Stimulated activated CD4-positive, alpha-beta T cell treated with anti-CD3 and anti-CD28 coated beads, Interleukin-15, amount 100 ng/mL, for 24 hours (primary cell): Measurements from ENCODE around the gene GARIN5B.
"Not testable (repeated sequence)": the region's sequence is repeated elsewhere in the genome, so short reads cannot be mapped to it uniquely, and the experiment has no call there.

Experiments used
- DNase-seq: peaks from one replicate; pipeline ENCODE4 v3.0.0-alpha.2; 2020

Gene GARIN5B

DNA sequence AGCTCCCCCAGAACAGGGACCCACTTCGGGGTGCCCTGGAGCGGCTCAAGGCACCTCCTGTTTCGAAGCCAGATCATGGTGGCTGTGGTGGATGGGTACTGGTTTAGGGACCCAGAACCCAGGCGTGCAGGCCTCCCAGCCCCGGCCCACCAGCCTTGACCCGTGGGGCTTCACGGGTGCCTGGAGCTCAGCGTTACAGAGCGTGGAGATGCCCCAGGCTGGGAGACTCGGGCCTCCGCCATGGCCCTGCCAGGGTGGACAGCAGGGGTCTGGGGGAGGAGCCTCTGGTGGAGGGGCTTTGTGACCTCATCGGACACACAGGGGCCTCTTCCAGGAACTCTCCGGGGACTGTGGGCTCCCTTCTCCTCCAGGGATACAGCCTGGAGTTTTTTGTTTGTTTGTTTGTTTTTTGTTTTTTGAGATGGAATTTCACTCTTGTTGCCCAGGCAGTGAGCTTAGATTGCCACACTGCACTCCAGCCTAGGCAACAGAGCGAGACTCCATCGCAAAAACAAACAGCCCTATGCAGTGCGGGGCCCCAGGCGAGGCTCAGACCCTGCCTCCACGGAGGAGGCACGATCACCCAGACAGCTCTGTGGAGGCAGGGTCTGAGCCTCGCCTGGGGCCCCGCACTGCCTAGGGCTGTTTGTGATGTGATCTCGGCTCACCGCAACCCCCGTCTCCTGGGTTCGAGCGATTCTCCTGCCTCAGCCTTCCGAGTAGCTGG, at the start of gene GARIN5B:
TSS of gene GARIN5B (minus strand) at position 271 of the 727 bp plus-strand sequence. CDS start at position 77, 194 bp downstream.
- no peak for DNase-seq

DNA sequence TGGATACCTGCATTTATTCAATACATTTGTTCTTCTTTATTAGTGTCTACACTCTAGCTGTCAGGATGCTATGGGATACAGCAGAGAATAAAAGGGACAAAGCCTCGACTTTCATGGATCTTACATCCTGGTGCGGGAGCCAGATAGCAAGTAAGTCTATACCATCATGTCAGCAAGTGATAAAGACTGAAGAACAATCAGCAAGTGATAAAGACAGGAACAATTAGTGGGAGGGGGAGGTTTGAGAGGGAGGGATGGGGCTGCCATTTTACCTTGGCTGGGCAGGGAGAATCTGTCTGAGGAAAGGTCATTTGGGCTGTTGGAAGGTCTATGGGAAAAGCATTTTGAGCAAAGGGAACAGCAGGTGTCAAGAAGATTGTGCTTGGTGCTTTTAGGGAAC, 47.1 kb upstream of the GARIN5B start:
- no peak for DNase-seq

DNA sequence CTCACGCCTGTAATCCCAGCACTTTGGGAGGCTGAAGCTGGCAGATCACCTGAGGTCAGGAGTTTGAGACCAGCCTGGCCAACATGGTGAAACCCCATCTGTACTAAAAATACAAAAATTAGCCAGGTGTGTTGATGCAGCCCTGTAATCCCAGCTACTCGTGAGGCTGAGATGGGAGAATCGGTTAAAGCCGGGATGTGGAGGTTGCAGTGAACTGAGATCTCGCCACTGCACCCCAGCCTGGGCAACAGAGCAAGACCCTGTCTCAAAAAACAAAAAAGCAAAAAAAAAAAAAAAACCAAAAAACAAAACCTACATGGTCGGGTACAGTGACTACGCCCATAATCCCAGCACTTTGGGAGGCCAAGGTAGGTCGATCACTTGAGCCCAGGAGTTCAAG, 46.1 kb upstream of the GARIN5B start:
- not testable (repeated sequence) for DNase-seq

DNA sequence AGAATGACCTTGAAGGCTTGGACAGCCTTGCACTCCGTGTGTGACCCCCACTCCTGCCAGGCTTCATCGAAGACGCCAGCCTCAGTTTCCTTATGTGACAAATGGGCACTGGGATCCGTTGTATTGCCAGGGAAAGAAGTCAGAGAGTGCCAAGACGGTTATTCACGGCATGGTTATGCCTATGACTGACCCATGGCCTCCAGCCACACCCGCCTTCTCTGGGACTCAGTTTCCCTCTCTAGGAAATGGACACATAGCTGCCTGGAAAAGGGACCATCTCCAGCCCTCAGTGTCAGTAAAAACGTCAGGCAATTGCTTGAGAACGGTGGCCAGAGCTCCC, 45.4 kb upstream of the GARIN5B start:
- DNase-seq: no peak

DNA sequence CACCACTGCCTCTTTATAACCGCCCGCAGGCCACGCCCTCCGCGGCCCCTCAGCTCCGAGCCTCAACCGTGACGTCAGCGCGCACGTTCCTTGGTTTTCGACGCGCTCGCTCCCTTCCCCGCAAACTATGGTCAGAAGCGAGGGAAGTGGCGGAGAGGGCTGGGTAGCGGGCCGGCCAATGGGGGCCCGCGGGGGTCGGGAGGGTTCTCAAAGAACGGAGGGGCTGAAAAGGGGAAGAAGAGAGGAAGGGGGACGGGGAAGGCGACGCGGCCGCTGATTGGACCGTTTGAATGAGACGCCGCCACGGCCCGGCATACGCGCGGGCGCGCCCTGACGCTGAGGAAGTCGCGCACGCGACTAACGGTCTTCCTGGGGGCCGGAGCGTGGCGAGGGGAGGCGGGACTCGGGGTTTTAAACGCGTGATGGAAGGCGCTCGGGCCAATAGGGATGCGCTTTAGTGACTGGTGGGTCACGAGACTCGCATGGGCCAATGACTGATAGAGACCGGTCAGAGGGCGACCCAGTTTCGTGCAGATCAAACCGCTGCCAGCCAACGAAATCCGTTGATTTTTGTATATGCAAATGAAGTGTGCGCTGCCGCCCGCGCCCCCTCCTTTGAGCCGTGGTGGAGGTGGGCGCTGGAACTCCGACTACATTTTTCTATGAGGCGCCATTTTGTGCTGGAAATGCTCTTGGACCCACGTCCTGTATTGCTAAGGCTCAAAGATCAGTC, 44.9 kb upstream of the GARIN5B start:
- peak; percentile 97 for DNase-seq

DNA sequence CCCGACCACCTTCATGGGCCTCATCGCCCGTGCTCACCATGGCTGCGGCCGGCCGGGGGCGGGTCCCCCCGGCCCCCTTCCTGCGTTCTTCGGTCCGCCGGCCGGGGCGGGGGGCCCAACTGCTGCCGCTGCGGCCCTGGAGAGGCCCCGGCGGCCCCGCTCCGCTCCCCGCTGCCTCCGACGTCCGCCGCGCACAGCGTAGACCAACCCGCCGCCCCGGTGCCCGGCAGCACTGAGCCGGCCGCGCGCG, 44.4 kb upstream of the GARIN5B start, which contains the start of gene UBE2S:
TSS of gene UBE2S (minus strand) at position 239 of the 250 bp plus-strand sequence. CDS start at position 40, 199 bp downstream.
- DNase-seq: not testable (repeated sequence)

DNA sequence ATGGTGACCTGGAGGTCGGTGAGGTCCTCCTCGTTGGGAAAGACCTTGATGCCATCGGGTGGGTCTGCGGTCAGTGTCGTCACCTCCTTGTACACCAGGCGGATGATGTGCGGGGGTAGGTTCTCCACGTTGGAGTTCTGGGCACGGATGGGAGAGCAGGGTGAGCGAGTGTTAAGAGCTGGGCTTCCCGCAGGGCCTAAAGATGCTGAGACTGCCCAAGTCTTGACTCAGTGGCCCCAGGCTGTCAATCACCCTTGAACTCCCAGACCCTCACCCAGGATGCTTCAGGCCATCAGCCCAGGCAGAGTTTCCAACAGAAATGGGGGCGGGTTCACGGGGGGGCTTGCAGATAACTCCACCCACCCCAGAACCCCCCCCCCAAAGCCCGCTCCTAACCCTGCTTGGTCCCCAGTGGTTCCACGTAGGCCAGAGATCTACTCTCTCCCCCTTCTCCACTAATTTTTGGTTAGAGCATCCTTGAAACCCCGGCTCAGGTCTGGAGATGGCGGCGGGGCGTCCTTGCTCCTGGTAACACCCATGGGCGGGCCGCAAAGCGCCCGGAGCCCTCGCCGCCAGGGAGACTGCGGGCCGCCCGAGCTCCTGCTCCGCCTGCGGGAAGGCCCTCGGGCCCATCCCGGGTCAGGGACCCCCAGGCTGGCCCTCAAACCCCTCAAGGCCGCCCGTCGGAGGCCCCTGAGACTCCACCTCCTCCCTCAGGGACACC, 43.9 kb upstream of the GARIN5B start:
- peak; percentile 56 for DNase-seq

DNA sequence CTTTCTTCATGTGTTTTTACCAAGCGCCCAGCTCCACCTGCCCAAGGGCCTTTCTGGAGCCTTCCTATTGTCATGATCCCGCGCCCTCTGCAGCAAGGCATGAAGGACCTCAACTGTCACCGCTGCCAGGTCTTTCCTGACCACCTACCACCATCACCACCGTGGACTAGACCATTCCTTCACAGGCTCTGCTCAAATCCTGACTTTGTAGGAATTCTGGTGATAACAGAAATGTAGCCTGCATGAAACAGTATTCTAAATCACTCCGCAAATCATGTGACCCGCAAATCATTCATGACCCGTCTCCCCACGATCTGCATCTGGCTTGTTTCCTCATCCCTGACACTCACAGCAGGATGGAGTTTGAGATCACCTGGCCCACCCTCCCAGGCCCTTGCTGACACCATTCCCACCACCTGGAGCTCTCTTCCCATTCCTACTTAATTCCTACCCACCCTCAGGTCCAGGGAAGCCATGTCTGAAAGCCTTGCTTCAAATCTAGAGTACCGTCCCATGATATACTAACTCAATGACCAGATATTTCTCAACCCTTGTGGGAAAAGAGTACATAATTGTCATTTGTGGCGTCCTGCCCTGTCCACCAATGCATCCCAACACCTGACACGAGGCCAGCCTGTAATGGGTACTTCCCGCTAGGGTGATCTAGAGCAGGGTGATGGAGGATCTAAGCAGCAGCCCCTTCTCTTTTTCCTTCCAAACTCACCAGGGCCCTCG, 43.2 kb upstream of the GARIN5B start:
- no peak for DNase-seq

DNA sequence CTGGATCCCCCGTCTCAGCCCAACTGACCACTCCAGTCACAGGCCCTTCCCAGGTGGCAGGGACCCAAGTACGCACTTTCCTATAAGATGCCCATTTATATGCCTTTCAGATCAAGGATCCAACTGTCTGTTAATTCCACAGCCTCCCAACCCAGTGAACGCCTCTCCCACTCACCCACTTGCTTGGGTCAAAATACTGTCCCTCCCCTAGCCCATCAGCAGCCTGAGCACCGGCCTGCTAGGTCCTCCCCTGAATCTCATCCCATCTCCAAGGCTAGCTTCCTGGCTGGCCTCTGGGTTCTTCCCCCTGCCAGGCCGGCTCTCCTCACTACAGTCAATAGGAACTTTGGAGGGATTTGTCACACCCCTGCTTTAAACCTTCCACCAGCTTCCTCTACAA, 42.6 kb upstream of the GARIN5B start:
- no peak for DNase-seq

DNA sequence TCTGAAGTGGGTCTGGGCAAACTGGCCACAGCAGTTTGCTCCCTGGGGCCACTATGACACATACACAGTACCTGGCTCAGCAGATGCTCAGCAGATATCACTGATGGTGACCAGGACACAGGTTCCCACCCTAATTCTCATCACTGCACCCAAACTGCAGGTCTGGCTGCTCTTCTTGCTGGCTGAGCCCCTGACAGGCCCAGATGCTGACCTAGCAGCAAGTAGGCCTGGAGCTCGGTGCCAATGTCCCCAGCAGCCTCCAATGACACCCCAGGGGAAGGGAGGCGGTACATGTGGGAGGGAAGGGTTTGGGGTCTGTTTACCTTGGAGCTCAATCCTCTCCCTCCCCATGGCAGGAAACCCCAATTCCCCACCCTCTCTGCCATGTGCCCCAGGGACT, 39.4 kb upstream of the GARIN5B start:
- DNase-seq: no peak

DNA sequence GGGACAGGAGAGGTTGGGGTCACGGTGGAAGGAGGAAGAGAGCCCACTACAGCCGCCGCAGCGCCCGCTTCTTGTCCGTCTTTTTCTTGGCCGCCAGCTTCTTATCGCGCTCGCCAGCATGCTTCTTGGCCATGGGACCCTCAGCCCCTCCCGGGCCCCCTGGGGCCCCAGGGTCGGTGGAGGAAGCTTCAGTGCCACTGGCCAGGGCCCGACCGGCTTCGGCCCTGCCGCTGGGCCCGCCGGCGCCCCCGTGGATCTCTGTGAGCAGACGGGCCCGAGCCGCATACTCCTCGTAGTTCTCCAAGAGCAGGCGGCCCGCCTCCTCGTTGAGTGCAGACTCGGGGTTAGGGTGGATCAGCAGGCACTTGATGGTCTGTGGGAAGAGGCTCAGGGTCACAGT, 38.3 kb upstream of the GARIN5B start:
- DNase-seq: not testable (repeated sequence)

DNA sequence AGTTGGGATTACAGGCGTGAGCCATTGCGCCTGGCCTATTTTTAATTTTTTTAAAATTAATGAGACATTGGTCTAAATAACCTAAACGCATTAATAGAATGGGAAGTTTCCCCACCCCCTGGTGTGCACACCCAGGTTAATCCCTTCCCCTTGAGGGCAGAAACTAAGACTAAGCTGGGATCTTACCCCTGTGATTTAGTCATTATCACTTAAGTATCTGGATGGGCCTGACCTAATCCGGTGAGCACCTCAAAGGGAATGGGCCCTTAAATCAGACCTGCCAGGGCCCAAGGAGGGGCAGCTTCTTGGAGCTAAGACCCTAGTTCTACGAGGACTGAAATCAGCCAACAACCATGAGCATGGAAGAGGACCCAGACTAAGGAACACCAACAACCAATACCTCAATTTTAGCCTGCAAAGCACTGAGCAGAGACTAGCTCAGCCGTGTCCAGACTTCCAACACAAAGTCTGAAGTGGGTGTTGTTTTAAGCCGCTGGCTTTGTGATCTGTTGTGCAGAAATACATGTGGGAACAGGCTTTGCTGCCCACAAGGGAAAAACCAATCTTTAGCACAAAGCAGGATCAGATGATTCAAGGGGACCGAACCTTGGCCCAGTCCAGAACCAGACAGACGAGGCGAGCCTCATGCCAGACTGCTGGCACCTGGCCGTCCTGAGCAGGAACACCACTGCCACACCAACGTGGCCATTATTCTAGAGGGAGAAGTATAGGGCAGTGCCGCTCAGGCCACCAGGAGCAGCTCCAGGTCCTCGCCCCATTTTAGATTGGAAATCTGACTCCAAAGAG, 37.4 kb upstream of the GARIN5B start:
- no peak for DNase-seq

DNA sequence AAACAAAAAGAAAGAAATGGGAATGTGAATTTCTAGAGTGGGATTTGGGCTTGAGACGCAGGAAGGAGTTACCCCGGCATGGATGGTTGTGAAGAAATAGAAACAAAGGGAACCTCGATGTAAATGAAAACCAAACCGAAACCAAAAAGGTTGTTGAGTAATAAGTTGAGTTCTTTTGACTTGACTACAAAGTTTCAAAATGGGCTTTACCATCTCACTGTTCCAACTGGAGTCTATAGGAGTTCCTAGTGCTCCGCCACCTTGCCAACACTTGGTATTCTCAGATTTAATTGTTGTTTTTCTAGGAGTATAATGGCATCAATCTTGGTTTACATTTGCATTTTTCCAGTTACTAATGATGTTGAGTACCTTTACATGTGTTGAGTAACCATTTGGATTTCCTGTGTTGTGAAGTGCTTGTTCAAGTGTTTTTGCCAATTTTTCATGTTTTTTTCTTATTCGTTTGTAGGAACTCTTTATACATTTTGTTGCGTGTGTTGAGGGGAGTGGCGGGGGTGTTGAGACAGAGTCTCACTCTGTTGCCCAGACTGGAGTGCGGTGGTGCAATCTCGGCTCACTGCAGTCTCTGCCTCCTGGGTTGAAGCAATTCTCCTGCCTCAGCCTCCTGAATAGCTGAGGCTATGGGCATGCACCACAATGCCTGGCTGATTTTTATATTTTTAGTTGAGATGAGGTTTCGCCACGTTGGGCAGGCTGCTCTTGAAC, 35.3 kb upstream of the GARIN5B start:
- no peak for DNase-seq

DNA sequence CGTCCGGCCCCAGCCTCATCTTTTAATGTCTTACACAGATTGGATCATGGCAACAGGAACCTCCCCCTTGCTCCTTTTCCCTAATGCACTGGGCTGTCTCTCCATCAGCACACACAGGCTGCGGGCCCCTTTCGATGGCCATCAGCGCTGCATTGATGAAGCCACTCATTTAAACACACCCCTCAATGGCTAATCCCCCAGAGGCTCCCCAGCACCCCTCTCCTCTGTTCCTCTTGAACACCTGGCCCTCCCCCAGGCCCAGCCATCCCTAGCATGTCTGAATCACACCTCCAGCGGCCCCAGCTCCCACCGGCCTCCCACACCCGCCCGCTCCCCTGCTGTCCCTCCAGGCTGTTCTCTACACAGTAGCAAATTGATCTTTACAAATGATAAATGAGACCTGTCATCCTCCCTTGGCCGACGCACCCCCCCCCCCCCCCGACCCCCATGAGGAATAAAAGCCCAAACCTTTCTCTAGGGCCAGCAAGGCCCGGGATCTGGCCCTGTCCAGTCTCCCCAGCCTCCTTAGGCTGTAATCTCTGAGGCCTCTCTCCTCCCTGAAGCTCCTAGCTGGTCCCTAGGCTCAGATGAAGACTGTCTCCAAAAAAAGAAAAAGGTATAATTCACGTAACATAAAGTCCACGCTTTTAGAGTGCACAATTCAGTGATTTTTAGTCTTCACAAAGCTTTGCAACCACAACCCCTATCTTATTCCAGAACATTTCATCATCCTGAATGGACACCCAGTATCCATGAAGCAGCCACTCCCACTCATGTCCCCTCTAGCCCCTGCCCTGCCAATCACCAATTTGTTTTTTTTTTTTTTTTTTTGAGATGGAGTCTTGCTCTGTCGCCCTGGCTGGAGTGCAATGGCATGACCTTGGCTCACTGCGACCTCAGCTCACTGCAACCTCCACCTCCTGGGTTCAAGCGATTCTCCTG, 30.0 kb upstream of the GARIN5B start:
- no peak for DNase-seq

DNA sequence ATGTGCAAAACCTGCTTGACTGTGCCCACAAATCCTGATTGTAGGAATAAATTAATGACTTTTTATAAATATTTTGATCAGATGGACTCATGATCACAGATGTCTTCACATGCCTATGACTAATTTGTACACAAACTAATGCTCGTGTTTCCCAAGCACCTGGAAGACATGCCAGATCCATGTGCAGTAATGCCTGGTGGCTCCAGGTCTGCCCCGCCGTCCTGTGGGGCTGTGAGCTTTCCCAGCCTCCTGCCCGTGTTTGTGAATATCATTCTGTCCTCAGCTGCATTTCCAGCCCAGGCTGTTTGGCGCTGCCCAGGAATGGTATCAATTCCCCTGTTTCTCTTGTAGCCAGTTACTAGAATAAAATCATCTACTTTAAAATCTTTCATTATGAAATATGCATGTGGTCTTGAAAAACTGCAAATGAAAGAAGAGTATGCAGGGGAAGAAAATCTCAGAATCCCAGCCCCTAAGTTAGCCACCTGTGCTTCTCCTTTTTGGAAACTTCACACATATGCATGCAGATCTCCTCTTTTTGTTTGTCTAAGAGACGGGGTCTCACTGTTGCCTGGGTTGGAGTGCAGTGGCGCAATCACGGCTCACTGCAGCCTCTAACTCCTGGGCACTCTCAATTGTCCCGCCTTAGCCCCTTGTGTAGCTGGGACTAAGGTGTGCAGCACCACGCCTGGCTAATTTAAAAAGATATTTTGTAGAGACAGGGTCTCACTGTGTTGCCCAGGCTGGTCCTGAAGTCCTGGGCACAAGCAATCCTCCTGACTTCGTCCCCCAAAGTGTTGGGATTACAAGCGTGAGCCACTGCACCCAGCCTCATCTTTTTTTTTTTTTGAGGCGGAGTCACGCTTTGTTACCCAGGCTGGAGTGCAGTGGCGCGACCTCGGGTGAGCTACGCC, 28.9 kb upstream of the GARIN5B start:
- DNase-seq: no peak

DNA sequence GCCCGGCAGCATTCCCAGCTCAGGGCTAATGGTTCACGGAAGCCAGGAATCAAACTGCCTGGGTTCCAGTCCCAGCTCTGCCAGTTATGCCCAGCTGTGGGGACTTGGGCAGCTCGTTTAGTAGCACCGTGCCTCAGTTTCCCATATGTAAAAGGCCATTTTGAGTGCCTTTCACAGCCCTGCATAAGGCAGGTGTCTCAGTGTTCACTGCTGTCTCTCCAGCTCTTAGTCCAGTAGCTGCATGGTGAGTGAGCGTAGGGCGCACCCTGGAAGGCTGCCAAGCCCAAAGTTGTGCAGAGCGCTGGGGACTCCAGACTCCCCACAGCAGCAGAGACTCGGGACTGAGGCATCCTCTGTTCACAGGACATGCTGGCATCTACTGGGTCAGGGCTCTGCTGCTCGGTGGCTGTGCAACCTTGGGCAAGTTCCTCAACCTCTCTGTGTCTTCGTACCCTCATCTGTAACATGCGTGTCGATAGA, 28.2 kb upstream of the GARIN5B start:
- no peak for DNase-seq

DNA sequence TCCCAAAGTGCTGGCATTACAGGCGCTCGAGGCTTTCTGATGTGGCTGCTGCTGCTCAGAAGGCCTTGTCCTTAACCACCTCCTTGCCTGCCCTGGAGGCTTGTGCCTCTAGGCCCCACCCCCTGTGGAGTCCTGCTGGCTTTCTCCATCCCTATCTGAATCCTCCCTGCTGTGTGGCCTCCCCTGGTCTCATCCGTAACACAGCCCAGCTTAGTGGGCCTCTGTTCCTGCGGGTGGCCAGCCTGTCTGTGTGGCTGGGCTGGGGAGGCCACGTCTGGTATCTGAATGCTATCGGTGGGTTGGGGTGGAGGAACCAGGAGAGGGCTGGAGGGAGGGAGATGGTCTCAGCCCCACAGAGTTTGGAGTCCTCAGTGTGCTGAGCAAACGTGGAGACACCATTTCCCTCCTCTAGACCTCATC, 27.4 kb upstream of the GARIN5B start:
- DNase-seq: peak; percentile 51

DNA sequence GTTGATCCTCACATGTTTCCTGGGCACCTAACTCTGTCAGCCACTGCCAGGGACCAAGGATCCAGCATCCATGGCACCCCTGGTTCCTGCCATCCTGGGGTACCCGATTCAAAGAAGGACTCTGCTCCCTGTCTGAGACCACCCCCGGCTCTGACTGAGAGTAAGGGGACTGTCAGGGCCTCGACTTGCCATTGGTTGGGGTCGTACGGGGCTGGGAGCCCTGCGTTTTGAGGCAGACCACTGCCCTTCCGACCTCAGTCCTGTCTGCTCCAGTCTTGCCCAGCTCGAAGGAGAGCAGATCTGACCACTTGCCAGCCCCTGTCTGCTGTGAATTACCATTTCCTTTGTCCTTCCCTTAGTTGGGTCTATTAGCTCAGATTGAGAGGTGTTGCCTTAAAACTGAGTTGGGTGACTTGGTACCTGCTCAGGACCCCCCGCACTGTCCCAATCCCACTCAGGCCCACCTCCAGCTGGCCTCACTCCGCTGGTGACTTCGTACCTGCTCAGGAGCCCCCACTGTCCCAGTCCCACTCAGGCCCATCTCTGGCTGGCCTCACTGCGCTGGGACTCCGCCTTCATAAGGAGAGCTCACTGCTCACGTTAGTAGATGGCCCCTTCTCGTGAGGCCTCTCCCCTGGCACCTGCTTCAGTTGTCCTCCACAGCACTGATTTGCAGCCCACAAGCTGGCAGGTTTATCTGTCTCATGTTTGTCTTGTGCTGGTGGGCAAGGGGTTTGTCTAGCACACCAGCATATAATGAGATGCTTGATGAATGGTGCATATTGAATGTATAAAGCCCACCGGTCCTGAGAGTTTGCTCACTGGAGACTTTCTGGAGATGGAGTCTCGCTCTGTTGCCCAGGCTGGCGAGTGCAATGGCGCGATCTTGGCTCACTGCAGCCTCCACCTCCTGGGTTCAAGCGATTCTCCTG, 26.6 kb upstream of the GARIN5B start:
- no peak for DNase-seq
